ENCODE results near the gene DACH2. TPM values are rescaled to one million over a fixed set of nuclear protein-coding genes. Genes with fewer than 3 reads are reported as not detected.
A peak's percentile ranks its signal among the peaks of the same experiment; 100 is the strongest.
"Not testable (repeated sequence)": the region's sequence is repeated elsewhere in the genome, so short reads cannot be mapped to it uniquely, and the experiment has no call there.

Gene DACH2
- not detected in 2 replicates for total RNA-seq (2014; rRNA removed; shearing (Covaris generic))

GRCh38 chrX:86148024-86148511 lies at the start of gene DACH2:
DACH2 (plus strand) TSS chrX:86148451.
- DNase-seq (ENCODE audit: low read depth): peak; percentile 5

- DNase-seq (ENCODE audit: low read depth): no peak
These were observed 45.9 kb upstream of the DACH2 start for GRCh38 chrX:86102341-86102740.

- DNase-seq (ENCODE audit: low read depth): no peak
These were observed 45.2 kb upstream of the DACH2 start for GRCh38 chrX:86103061-86103460.

GRCh38 chrX:86104526-86104925 lies 43.7 kb upstream of the DACH2 start:
- no peak for DNase-seq (ENCODE audit: low read depth)

- DNase-seq (ENCODE audit: low read depth): no peak
These were observed 26.3 kb upstream of the DACH2 start for GRCh38 chrX:86121916-86122315.

- peak; percentile 0 for DNase-seq (ENCODE audit: low read depth)
These were observed 14.5 kb upstream of the DACH2 start for GRCh38 chrX:86133761-86134160.

GRCh38 chrX:86137071-86137470 lies 11.2 kb upstream of the DACH2 start:
- no peak for DNase-seq (ENCODE audit: low read depth)

GRCh38 chrX:86141786-86142185 lies 6.5 kb upstream of the DACH2 start:
- DNase-seq (ENCODE audit: low read depth): no peak

GRCh38 chrX:86146102-86146501 lies 2.1 kb upstream of the DACH2 start:
- no peak for DNase-seq (ENCODE audit: low read depth)

GRCh38 chrX:86148594-86148993 lies 343 bp downstream of the DACH2 start:
- no peak for DNase-seq (ENCODE audit: low read depth)

- DNase-seq (ENCODE audit: low read depth): no peak
These were observed 868 bp downstream of the DACH2 start for GRCh38 chrX:86149119-86149518.

GRCh38 chrX:86154553-86154952 lies 6.3 kb downstream of the DACH2 start:
- DNase-seq (ENCODE audit: low read depth): no peak

- DNase-seq (ENCODE audit: low read depth): peak; percentile 0
These were observed 23.1 kb downstream of the DACH2 start for GRCh38 chrX:86171366-86171765.

- no peak for DNase-seq (ENCODE audit: low read depth)
These were observed 30.7 kb downstream of the DACH2 start for GRCh38 chrX:86178906-86179305.

GRCh38 chrX:86181325-86181724 lies 33.1 kb downstream of the DACH2 start:
- DNase-seq (ENCODE audit: low read depth): not testable (repeated sequence)

- DNase-seq (ENCODE audit: low read depth): no peak
These were observed 44.6 kb downstream of the DACH2 start for GRCh38 chrX:86192827-86193226.

GRCh38 chrX:86194758-86195157 lies 46.5 kb downstream of the DACH2 start:
- DNase-seq (ENCODE audit: low read depth): no peak

- DNase-seq (ENCODE audit: low read depth): no peak
These were observed 47.1 kb downstream of the DACH2 start for GRCh38 chrX:86195343-86195742.

- DNase-seq (ENCODE audit: low read depth): no peak
These were observed 49.6 kb downstream of the DACH2 start for GRCh38 chrX:86197815-86198214.

GRCh38 chrX:86210772-86211171 lies 62.5 kb downstream of the DACH2 start:
- DNase-seq (ENCODE audit: low read depth): no peak

GRCh38 chrX:86215260-86215659 lies 67.0 kb downstream of the DACH2 start:
- DNase-seq (ENCODE audit: low read depth): no peak

- no peak for DNase-seq (ENCODE audit: low read depth)
These were observed 89.2 kb downstream of the DACH2 start for GRCh38 chrX:86237482-86237881.

- DNase-seq (ENCODE audit: low read depth): no peak
These were observed 93.3 kb downstream of the DACH2 start for GRCh38 chrX:86241547-86241946.

- DNase-seq (ENCODE audit: low read depth): no peak
These were observed 115.3 kb downstream of the DACH2 start for GRCh38 chrX:86263526-86263925.

GRCh38 chrX:86295293-86295692 lies 147.0 kb downstream of the DACH2 start:
- DNase-seq (ENCODE audit: low read depth): no peak

Data from RPMI7951 (cell line).